Left cardiac atrium (tissue), 4 donors: ENCODE measurements around the gene WDR83. TPM values are rescaled to one million over a fixed set of nuclear protein-coding genes. Genes with fewer than 3 reads are reported as not detected.
A peak's percentile ranks its signal among the peaks of the same experiment; 100 is the strongest.
"Not testable (repeated sequence)": the region's sequence is repeated elsewhere in the genome, so short reads cannot be mapped to it uniquely, and the experiment has no call there.

Experiments used
- ATAC-seq, 2 donors: fragments of 200-7000 bp; cut with Tn5 transposase; one replicate each; pipeline ENCODE4 v1.9.1; 2020; ENCODE audit warnings: mild to moderate bottlenecking in 2 of 2, moderate library complexity in 2 of 2
- DNase-seq: peaks from one replicate; pipeline ENCODE4 v3.0.0-alpha.2; 2020
- intact Hi-C, 2 donors: fragments of 100-400 bp; cut with DNase I; formaldehyde crosslinking; loops; one replicate each; pipeline versions ENCODE4 v1.14.1 to v1.15.1; 2022 to 2023
- total RNA-seq, 2 donors: library from RNA; stranded (reverse); fragmentation: NEBNext Ultra II Directional; extraction: Animal tissue kit (Norgen Biotek cat#: 25700); gene quantifications; one replicate each; pipeline ENCODE4 v1.2.1, GENCODE V29; 2021
- donor health status: DM: no; HTN: yes; CAD: no.
- donor health status: DM: no; HTN: yes; CAD: no; lungs with severe emphysema.
- donor health status: DM: yes; HTN: yes; CAD: no.
- donor health status: Dilated cardiomyopathy.

The WDR83 gene
- total RNA-seq, 2 donors from 2014 or later, result 7.8 to 8.0 TPM

- intact Hi-C loops, result no loop called here
- ATAC-seq, result no peak
These were observed 9.3 kb downstream of the WDR83 start for GRCh38 chr19:12675940-12676339.

DNA sequence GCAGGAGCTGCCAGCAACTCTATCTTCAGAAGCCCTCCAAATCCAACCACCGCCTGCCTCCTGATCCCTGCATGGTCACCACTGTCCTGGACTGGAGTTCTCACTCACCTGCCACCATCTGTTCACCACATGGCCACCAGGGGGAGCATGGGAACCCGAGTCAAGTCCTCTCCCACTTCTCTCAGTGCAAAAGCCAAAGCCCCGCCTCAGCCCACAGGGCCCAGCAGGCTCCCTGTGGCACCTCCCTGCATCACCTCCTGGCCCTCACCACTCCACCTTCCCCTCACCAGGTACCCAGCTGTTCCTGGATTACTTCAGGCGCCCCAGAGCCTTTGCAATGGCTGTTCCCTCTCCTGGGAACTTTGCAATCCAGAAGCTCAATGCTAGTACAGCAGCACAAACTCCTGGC is 9.8 kb downstream of the WDR83 start:
- peak; percentile 86 for DNase-seq
- intact Hi-C loops, result no loop called here
- ATAC-seq, result peak; percentile 35 to 50

More at GRCh38 chr19:12675940-12676339, 9.3 kb downstream of the WDR83 start:
- DNase-seq, result no peak

DNA sequence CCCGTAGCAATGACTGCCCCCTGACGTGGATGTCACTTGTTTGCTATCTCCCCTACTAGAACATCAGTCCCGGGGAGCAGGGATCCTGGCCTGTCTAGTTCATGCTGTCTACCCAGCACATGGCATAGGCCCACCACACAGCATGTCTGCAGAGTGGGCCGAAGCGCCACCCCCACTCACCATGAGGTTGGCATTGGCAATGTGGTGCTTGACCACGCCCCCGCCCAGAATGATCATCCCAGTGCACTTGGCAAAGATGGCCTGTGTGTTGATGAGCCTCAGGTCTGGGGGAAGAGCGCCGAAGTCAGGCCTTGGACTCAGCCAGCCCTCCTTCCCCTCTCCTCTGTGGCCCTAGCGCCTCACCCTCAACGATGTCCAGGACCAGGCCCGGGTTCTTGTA is 10.3 kb downstream of the WDR83 start:
- DNase-seq (no peak), ATAC-seq (no peak)
- intact Hi-C loops, result no loop called here

- DNase-seq, intact Hi-C loops, ATAC-seq: not testable (repeated sequence)
These were observed 11.4 kb downstream of the WDR83 start for GRCh38 chr19:12678039-12678438.

GRCh38 chr19:12680034-12680433 is 13.4 kb downstream of the WDR83 start:
- no peak for DNase-seq
- no peak for ATAC-seq
- intact Hi-C loops, result no loop called here

DNA sequence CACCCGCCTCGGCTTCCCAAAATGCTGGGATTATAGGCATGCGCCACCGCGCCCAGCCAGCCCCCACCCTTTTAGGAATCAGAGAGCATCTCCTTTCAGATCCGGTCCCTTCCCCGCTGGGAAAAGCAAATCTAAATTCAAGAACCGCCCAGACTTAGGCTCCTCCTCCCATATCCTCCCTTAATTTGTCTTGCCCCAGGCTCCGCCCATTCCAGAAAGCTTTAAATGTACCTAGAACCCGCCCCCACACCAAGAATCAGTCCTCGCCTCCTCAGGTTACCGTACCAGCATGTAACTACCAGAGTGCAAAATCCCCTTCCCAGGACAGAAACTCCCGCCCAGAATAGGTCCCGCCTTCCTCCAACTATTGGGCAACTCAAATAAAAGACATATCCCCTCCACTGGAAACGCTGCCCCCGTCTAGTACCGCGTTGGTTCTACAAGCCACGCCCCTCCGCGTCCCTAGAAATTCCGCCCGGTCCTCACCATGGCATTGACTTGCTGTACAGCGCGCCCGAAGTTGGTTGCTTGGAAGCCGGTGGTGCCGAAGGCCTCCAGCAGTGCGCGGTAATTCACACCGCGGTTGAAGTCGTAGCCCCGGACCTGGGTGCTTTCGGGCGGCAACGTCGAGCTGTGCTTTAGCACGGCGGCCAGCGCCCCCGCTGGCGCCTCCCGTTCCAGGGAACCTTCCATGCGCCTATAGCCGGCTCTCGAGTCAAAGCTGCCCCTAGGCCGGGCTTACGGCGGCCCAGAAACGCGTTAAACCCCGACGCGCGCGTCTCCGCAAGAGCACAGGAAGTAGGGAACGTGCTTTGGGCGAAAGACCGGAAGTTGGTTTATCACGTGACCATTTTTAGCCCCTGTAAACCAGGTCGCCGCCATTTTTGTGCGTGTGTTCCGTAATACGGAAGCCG is 14.7 kb downstream of the WDR83 start, which contains the start of gene DHPS:
DHPS (minus strand) TSS at position 807 of the 914 bp plus-strand sequence; CDS start at position 693, 114 bp downstream.
- DNase-seq (peak; percentile 95), ATAC-seq (peak; percentile 92 to 95)
- intact Hi-C loops, result no loop called here

DNA sequence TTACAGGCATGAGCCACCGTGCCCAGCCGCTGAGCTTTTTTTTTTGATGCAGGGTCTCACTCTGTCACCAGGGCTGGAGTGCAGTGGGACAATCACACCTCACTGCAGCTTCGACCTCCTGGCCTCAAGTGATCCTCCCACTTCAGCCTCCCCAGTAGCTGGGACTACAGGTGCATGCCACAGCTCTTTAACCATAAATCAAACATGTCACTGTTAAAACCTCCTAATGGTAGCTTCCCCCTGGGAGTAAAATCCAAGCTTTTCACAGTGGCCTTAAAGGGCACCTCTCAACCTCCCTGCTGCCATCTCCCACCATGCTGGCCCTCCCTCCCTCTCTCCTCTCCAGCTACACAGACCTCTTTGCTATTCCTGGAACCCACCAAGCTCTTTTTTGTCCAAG is 19.2 kb downstream of the WDR83 start:
- no peak for ATAC-seq
- intact Hi-C loops, result no loop called here
- no peak for DNase-seq

GRCh38 chr19:12687496-12688196 is 21.0 kb downstream of the WDR83 start, which contains the start of gene GNG14:
GNG14 (plus strand) TSS chr19:12687998; CDS start chr19:12688049, 51 bp downstream.
- ATAC-seq, result no peak

DNA sequence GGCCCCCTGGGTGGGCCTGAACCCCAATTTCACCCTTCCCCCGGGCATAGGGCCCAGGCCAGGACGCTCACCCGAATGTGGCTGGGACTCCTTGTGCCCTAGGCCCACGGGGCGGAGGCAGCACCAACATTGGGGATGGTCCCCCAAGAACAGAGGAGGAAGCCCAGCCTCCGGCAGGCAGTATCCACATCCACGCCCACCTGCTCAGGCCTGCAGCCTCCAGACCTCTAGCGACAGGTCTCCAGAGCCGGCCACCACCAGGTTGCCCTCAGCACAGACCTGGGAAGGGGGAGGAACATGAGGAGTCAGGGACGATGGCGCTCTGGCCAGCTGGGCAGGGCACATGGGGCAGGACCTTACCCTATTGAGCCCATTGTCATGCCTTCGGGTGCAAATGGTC is 22.4 kb downstream of the WDR83 start:
- intact Hi-C loops, result no loop called here
- DNase-seq, result no peak
- peak in 1 of 2 donors; percentile 7 for ATAC-seq

More at GRCh38 chr19:12687496-12688196, 21.0 kb downstream of the WDR83 start, which contains the start of gene GNG14:
- DNase-seq, result no peak
- intact Hi-C loops, result no loop called here

DNA sequence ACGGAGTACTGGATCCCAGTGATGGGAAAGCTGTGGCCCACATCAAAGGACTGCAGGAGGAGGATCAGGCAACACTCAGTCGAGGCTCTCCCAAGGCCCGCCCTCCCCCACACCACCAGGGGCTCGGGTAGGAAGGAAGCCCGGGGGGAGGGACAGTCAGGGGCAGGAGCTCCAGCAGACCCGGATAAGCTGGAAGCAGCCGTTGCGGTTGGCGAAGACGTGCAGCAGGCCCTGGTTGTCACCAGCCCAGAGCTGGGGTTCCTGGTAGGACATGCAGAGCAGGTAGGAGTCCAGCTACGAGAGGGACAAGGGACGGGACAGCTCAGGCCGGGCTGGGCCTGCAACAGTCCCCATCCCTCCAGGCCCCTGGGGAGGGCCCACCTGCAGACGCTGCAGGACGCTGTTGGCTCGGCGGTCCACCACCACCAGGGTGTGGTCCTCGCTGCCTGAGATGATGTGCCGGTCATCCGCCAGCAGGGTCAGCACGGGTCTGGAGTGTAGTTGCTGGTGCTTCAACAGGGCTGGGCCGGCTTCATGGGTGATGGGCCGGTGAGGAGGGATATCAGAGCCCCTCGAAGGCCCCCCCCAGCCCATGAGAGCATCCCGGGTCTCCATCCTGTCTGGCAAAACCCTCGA is 23.1 kb downstream of the WDR83 start:
- ATAC-seq (no peak), DNase-seq (no peak)
- intact Hi-C loops, result no loop called here

DNA sequence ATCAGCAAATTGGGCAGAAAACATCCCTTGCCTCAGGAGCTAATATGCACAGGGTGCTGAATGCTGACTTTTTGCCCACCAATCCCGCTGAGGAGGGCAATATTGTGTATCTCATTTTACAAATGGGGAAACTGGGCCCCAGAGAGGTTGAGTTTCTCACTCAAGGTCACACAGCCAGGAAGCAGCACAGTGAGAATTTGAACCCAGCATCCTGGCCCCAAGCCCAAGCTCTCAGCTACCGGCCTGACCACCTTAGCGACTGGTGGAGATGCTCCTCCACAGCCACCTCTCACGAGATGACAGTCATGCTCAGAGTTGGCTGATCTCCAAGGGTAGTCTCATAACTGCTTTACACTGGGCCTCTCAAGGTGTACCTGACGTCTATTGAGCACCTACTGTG is 26.4 kb downstream of the WDR83 start:
- no peak for ATAC-seq
- intact Hi-C loops, result no loop called here

DNA sequence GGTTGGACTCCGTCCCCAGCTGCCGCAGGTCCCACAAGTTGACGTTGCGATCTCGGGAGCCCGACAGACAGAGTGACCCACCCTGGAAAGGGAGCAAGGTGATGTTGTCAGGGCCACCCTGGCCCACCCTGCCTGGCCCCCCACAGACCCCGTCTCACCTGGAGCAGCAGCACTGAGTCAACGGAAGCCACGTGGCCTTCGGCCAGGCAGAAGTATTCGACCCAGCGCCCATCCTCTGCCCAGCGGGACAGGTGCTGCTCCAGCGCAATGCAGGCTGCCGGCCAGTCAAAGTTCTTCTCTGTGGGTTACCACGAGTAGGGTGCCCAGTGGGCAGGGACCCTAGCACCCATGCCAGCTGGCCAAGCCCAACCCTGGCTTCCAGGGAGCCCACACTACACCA is 28.0 kb downstream of the WDR83 start:
- intact Hi-C loops, result no loop called here
- DNase-seq (no peak), ATAC-seq (no peak)

More for the DNA sequence above, 26.4 kb downstream of the WDR83 start:
- DNase-seq, result no peak

- intact Hi-C loops, result no loop called here
- ATAC-seq (no peak), DNase-seq (no peak)
These were observed 28.5 kb downstream of the WDR83 start for GRCh38 chr19:12695096-12695495.

GRCh38 chr19:12695514-12695913 is 28.9 kb downstream of the WDR83 start:
- intact Hi-C loops, result no loop called here
- ATAC-seq (no peak), DNase-seq (no peak)

GRCh38 chr19:12695997-12696365 is 29.4 kb downstream of the WDR83 start:
- peak; percentile 6 to 7 for ATAC-seq
- intact Hi-C loops, result no loop called here

GRCh38 chr19:12696366-12697335 is 30.0 kb downstream of the WDR83 start, which contains the start of gene FBXW9:
FBXW9 (minus strand) TSS chr19:12696631; CDS start chr19:12696581, 50 bp downstream.
- ATAC-seq, result peak; percentile 93 to 97
- intact Hi-C loops, result no loop called here
- peak; percentile 95 for DNase-seq

More at GRCh38 chr19:12695997-12696365, 29.4 kb downstream of the WDR83 start:
- no peak for DNase-seq

GRCh38 chr19:12697425-12697824 is 30.8 kb downstream of the WDR83 start:
- DNase-seq, intact Hi-C loops, ATAC-seq: not testable (repeated sequence)

GRCh38 chr19:12698138-12698537 is 31.5 kb downstream of the WDR83 start:
- no peak for DNase-seq
- ATAC-seq, result no peak
- intact Hi-C loops, result no loop called here
